Stimulated activated naive CD8-positive, alpha-beta T cell treated with anti-CD3 and anti-CD28 coated beads, Interleukin-15, amount 100 ng/mL, for 72 hours (primary cell): ENCODE measurements around the gene PPP2R2C.
A peak's percentile ranks its signal among the peaks of the same experiment; 100 is the strongest.

Experiments used
- ATAC-seq: fragments of 150-1000 bp; cut with Tn5 transposase; 2 replicates; pipeline ENCODE4 v1.10.0; 2021; ENCODE audit warnings: mild to moderate bottlenecking, moderate library complexity
- DNase-seq, 2 donors: peaks; one replicate each; pipeline ENCODE4 v3.0.0; 2021 to 2022
- H3K27ac Mint-ChIP-seq, 2 donors: one replicate each; pipeline ENCODE4 v1.8.0; 2022; ENCODE audit warnings: mild to moderate bottlenecking in 2 of 2, mixed read lengths in 2 of 2, moderate library complexity in 2 of 2
- H3K27me3 Mint-ChIP-seq: one replicate; pipeline ENCODE4 v1.8.0; 2022; ENCODE audit warnings: mixed read lengths
- H3K4me1 Mint-ChIP-seq: one replicate; pipeline ENCODE4 v1.8.0; 2022; ENCODE audit warnings: mild to moderate bottlenecking, mixed read lengths
- H3K4me3 Mint-ChIP-seq, 2 donors: one replicate each; pipeline ENCODE4 v1.8.0; 2022; ENCODE audit warnings: mild to moderate bottlenecking in 2 of 2, mixed read lengths in 2 of 2, moderate library complexity in 1 of 2
- H3K9me3 Mint-ChIP-seq, 2 donors: one replicate each; pipeline ENCODE4 v1.8.0; 2022; ENCODE audit warnings: mixed read lengths in 2 of 2

Gene PPP2R2C

GRCh38 chr4:6369924-6370645, 102.3 kb downstream of the PPP2R2C start:
- no peak for DNase-seq
- Mint-ChIP-seq H3K4me3 (no peak overlapping the region), H3K27me3 (no peaks in the 10 kb centered on the region), H3K4me1 (no peaks in the 10 kb centered on the region), H3K27ac (no peak overlapping the region), H3K9me3 (no peaks in the 10 kb centered on the region)
- no peak for ATAC-seq

- Mint-ChIP-seq H3K9me3 (no peaks in the 10 kb centered on the region), H3K4me3 (no peak overlapping the region)
These were observed 102.9 kb downstream of the PPP2R2C start for GRCh38 chr4:6369511-6369910.

GRCh38 chr4:6369035-6369434, 103.4 kb downstream of the PPP2R2C start:
- no peak for ATAC-seq
- DNase-seq, result no peak
- Mint-ChIP-seq H3K27me3 (peaks cover under 1% of the 10 kb centered on the region), H3K4me1 (no peaks in the 10 kb centered on the region), H3K27ac (peak overlapping the region in 1 of 2 donors; percentile 44), H3K4me3 (no peak overlapping the region), H3K9me3 (no peaks in the 10 kb centered on the region)

More at GRCh38 chr4:6369511-6369910, 102.9 kb downstream of the PPP2R2C start:
- no peak overlapping the region for H3K27ac Mint-ChIP-seq
- ATAC-seq, result no peak
- H3K27me3 Mint-ChIP-seq, result no peaks in the 10 kb centered on the region
- no peak for DNase-seq
- no peaks in the 10 kb centered on the region for H3K4me1 Mint-ChIP-seq

GRCh38 chr4:6368601-6369000, 103.8 kb downstream of the PPP2R2C start:
- DNase-seq, result no peak
- Mint-ChIP-seq H3K4me3 (no peak overlapping the region), H3K27me3 (peaks cover 5% of the 10 kb centered on the region), H3K27ac (no peak overlapping the region), H3K4me1 (no peaks in the 10 kb centered on the region), H3K9me3 (no peaks in the 10 kb centered on the region)
- no peak for ATAC-seq

- Mint-ChIP-seq H3K4me3 (no peak overlapping the region), H3K9me3 (no peaks in the 10 kb centered on the region), H3K27ac (no peak overlapping the region), H3K27me3 (peaks cover 10% of the 10 kb centered on the region), H3K4me1 (no peaks in the 10 kb centered on the region)
- ATAC-seq (no peak), DNase-seq (no peak)
These were observed 104.3 kb downstream of the PPP2R2C start for GRCh38 chr4:6368096-6368495.

GRCh38 chr4:6367371-6367851, 105.0 kb downstream of the PPP2R2C start:
- Mint-ChIP-seq H3K9me3 (no peaks in the 10 kb centered on the region), H3K4me3 (no peak overlapping the region), H3K4me1 (no peaks in the 10 kb centered on the region), H3K27me3 (peaks cover 11% of the 10 kb centered on the region), H3K27ac (no peak overlapping the region)
- ATAC-seq (no peak), DNase-seq (no peak)

GRCh38 chr4:6366581-6366980, 105.8 kb downstream of the PPP2R2C start:
- H3K4me1 Mint-ChIP-seq, result no peaks in the 10 kb centered on the region
- ATAC-seq (no peak), DNase-seq (no peak)
- no peak overlapping the region for H3K4me3 Mint-ChIP-seq
- no peak overlapping the region for H3K27ac Mint-ChIP-seq
- peaks cover 19% of the 10 kb centered on the region for H3K27me3 Mint-ChIP-seq
- no peaks in the 10 kb centered on the region for H3K9me3 Mint-ChIP-seq

- DNase-seq (no peak), ATAC-seq (no peak)
- no peak overlapping the region for H3K4me3 Mint-ChIP-seq
- H3K4me1 Mint-ChIP-seq, result no peaks in the 10 kb centered on the region
- H3K9me3 Mint-ChIP-seq, result no peaks in the 10 kb centered on the region
- peaks cover 29% of the 10 kb centered on the region for H3K27me3 Mint-ChIP-seq
- H3K27ac Mint-ChIP-seq, result no peak overlapping the region
These were observed 106.8 kb downstream of the PPP2R2C start for GRCh38 chr4:6365545-6366086.

- no peaks in the 10 kb centered on the region for H3K9me3 Mint-ChIP-seq
- no peak for DNase-seq
- H3K27me3 Mint-ChIP-seq, result peaks cover 31% of the 10 kb centered on the region
- no peak for ATAC-seq
- H3K27ac Mint-ChIP-seq, result no peak overlapping the region
- no peak overlapping the region for H3K4me3 Mint-ChIP-seq
- H3K4me1 Mint-ChIP-seq, result no peaks in the 10 kb centered on the region
These were observed 107.8 kb downstream of the PPP2R2C start for GRCh38 chr4:6364581-6364980.

GRCh38 chr4:6364146-6364545, 108.3 kb downstream of the PPP2R2C start:
- Mint-ChIP-seq H3K4me3 (no peak overlapping the region), H3K27me3 (peaks cover 31% of the 10 kb centered on the region), H3K27ac (no peak overlapping the region), H3K4me1 (no peaks in the 10 kb centered on the region), H3K9me3 (no peaks in the 10 kb centered on the region)
- DNase-seq (no peak), ATAC-seq (no peak)

GRCh38 chr4:6362896-6363295, 109.5 kb downstream of the PPP2R2C start:
- ATAC-seq (no peak), DNase-seq (peak in 1 of 2 donors; percentile 15)
- Mint-ChIP-seq H3K9me3 (no peaks in the 10 kb centered on the region), H3K4me3 (no peak overlapping the region), H3K27me3 (peaks cover 37% of the 10 kb centered on the region), H3K27ac (no peak overlapping the region), H3K4me1 (no peaks in the 10 kb centered on the region)

GRCh38 chr4:6362243-6362885, 110.0 kb downstream of the PPP2R2C start:
- DNase-seq (no peak), ATAC-seq (no peak)
- no peak overlapping the region for H3K27ac Mint-ChIP-seq
- H3K27me3 Mint-ChIP-seq, result peaks cover 37% of the 10 kb centered on the region
- H3K4me1 Mint-ChIP-seq, result no peaks in the 10 kb centered on the region
- H3K4me3 Mint-ChIP-seq, result no peak overlapping the region
- H3K9me3 Mint-ChIP-seq, result no peaks in the 10 kb centered on the region

GRCh38 chr4:6361076-6361784, 111.2 kb downstream of the PPP2R2C start:
- DNase-seq, result no peak
- no peak for ATAC-seq
- Mint-ChIP-seq H3K27me3 (peaks cover 37% of the 10 kb centered on the region), H3K27ac (no peak overlapping the region), H3K9me3 (no peaks in the 10 kb centered on the region), H3K4me1 (no peaks in the 10 kb centered on the region), H3K4me3 (no peak overlapping the region)

- ATAC-seq (no peak), DNase-seq (no peak)
- Mint-ChIP-seq H3K4me3 (no peak overlapping the region), H3K27me3 (peaks cover 37% of the 10 kb centered on the region), H3K9me3 (no peaks in the 10 kb centered on the region), H3K27ac (no peak overlapping the region), H3K4me1 (no peaks in the 10 kb centered on the region)
These were observed 112.0 kb downstream of the PPP2R2C start for GRCh38 chr4:6360385-6360784.

GRCh38 chr4:6359536-6360308, 112.7 kb downstream of the PPP2R2C start:
- no peak overlapping the region for H3K27ac Mint-ChIP-seq
- H3K4me3 Mint-ChIP-seq, result no peak overlapping the region
- H3K9me3 Mint-ChIP-seq, result no peaks in the 10 kb centered on the region
- ATAC-seq (no peak), DNase-seq (no peak)
- H3K4me1 Mint-ChIP-seq, result no peaks in the 10 kb centered on the region
- peaks cover 43% of the 10 kb centered on the region for H3K27me3 Mint-ChIP-seq
